Measurements from ENCODE around the gene CDY1B. TPM values are rescaled to one million over a fixed set of nuclear protein-coding genes. Genes with fewer than 3 reads are reported as not detected.
"Not testable (repeated sequence)": the region's sequence is repeated elsewhere in the genome, so short reads cannot be mapped to it uniquely, and the experiment has no call there.

Gene CDY1B, protein sequence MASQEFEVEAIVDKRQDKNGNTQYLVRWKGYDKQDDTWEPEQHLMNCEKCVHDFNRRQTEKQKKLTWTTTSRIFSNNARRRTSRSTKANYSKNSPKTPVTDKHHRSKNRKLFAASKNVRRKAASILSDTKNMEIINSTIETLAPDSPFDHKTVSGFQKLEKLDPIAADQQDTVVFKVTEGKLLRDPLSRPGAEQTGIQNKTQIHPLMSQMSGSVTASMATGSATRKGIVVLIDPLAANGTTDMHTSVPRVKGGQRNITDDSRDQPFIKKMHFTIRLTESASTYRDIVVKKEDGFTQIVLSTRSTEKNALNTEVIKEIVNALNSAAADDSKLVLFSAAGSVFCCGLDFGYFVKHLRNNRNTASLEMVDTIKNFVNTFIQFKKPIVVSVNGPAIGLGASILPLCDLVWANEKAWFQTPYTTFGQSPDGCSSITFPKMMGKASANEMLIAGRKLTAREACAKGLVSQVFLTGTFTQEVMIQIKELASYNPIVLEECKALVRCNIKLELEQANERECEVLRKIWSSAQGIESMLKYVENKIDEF
- not detected for total RNA-seq

DNA sequence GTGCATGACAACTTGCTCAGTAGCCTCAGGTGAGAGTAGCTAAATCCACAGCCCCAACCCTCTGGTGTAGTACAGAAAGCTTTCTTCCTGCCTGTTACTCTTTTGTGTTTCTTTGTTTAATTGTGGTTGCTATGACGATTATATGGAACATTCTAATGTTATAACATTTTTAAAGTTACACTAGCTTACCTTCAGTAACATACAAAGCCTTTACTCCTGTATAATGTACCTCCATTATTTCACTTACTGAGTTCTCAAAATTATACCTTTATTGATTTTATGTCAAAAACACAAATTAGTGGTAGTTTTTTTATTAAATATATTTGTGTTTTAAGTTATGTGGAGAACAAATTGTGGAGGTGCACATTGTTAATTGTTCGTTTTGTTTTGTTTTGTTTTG is at the start of gene CDY1B:
Gene CDY1B, minus strand, starts transcription at position 101 of the 400 bp plus-strand sequence. CDS start 331 bp downstream, outside the sequence.
- POLR2A ChIA-PET; H3K4me3 Mint-ChIP-seq; H3K27me3 Mint-ChIP-seq; CTCF ChIA-PET; H3K4me1 Mint-ChIP-seq; H3K27ac Mint-ChIP-seq; intact Hi-C loops (cut with DNase I, micrococcal nuclease); ATAC-seq; H3K9me3 Mint-ChIP-seq (ENCODE audit: low read depth); DNase-seq; H3K36me3 Mint-ChIP-seq (ENCODE audit: low read depth): not testable (repeated sequence)

DNA sequence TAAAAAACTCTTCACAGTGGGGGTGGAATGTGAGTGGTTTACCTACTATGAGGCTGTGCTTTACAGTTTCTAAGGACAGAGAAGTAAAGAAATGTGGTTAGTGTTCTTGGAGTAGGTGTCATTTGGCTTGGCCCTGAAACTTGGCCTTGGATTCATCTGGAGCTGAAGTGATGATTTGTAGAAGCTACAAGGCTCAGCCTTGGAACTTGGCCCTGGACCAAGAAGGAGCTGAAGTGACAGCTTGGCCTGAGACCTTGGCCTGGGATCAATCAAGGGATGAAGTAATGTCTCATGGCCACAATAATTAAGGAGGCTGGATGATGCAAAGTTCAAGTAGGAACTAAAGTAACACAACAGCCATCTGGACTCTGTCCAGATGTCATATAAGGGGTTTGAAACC is 1.7 kb upstream of the CDY1B start:
- POLR2A ChIA-PET; H3K27me3 Mint-ChIP-seq; H3K4me3 Mint-ChIP-seq; H3K27ac Mint-ChIP-seq; CTCF ChIA-PET; H3K36me3 Mint-ChIP-seq (ENCODE audit: low read depth); ATAC-seq; intact Hi-C loops (cut with DNase I, micrococcal nuclease); H3K4me1 Mint-ChIP-seq; H3K9me3 Mint-ChIP-seq (ENCODE audit: low read depth); DNase-seq: not testable (repeated sequence)

DNA sequence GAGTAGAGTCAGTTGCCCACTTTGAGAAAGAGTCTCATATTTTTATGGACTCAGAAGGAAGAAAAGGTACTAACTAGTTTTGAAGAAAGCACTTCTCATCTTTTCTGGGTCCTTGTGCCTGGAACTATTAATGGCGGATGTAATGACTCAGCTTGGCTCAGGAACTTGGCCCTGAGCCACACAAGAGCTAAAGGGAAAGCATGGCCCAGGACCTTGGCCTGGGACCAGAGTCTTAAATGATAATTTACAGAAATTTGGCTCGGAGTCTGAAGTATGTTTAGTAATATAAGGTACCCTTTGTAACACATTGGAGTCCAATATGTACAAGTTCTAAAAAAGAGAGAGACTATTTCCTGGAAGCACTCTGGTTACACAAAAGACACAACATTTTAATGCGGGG is 4.6 kb downstream of the CDY1B start:
- ATAC-seq; H3K4me3 Mint-ChIP-seq; H3K27me3 Mint-ChIP-seq; POLR2A ChIA-PET; CTCF ChIA-PET; H3K4me1 Mint-ChIP-seq; H3K9me3 Mint-ChIP-seq (ENCODE audit: low read depth); H3K27ac Mint-ChIP-seq; DNase-seq; intact Hi-C loops (cut with DNase I, micrococcal nuclease); H3K36me3 Mint-ChIP-seq (ENCODE audit: low read depth): not testable (repeated sequence)

DNA sequence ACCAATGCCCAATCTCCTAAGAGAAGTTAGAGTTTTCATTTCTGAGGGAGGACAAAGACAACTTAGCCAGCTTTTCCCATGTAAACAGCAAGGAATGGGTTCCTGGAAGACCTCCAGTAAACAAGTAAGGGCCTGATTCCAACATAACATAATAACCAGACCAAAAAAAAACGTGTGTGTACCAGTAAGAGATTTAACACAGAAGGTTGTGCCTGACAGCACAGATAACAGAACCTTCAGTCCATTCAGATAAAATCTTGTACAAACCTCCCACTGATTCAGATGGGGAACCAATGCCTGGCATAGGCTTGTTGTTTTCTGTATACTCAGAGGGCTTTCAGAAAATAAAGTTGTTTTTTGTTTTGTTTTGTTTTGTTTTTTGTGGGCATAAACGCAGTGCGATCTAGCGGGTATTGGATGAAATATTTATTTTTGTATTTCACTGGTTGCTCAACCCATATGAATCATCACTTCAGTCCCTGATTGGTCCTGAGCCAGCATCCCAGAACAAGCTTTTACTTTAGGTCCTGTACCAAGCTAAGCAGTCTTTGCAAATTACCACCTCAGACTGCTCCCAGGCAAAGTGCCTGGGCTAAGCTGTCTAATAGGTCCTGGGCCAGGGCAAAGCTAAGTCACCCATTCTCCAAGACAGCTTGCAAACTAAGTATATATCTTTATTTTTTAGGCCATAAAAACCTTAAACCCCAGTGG is 8.7 kb downstream of the CDY1B start:
- H3K36me3 Mint-ChIP-seq (ENCODE audit: low read depth); H3K27ac Mint-ChIP-seq; DNase-seq; intact Hi-C loops (cut with DNase I, micrococcal nuclease); H3K4me1 Mint-ChIP-seq; H3K4me3 Mint-ChIP-seq; POLR2A ChIA-PET; ATAC-seq; H3K27me3 Mint-ChIP-seq; H3K9me3 Mint-ChIP-seq (ENCODE audit: low read depth); CTCF ChIA-PET: not testable (repeated sequence)

DNA sequence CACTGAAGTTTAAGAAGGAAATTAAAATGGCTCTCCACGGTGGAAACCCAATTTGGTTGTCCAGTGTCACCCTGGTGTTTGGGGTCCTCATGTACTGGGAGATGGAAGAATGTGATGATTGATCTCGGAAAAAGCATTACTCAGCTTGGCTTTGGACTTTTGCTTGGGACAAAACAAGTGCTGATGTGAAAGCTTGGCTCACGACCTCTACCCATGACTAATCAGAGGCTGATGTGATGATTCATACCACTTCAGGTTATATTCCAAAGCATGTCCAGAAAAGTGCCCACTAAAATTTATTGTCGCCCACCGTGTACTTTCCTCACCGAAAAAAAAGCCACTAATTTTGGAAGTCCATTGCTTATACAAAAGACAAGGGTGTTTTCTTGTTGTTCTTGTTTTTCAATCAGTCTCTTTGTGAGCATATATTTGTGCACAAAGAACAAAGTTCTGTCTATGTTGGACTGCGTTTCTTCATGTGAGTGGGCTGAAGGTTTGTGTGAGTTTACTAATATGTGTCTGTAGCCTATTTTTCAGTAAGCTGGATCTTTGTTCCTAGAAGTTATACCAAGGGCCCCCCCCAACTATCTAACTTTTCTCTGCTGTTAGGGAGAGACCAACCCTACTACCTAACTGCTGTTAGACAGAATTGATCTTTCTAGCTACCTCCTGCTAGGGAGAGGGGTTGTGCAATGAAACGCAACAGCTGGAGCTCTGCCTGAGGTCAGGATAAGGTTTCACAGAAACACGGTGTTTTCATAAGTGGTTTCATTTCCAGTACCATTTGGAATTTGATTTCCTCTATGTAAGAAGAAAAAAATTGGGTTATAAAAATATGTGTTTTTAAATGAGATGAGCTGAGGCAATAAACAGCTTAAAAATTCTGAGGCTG is 21.4 kb downstream of the CDY1B start:
- CTCF ChIA-PET; POLR2A ChIA-PET; intact Hi-C loops (cut with DNase I, micrococcal nuclease); H3K4me1 Mint-ChIP-seq; H3K36me3 Mint-ChIP-seq (ENCODE audit: low read depth); H3K27me3 Mint-ChIP-seq; H3K9me3 Mint-ChIP-seq (ENCODE audit: low read depth); H3K27ac Mint-ChIP-seq; DNase-seq; H3K4me3 Mint-ChIP-seq; ATAC-seq: not testable (repeated sequence)
